HG03108 (cell line): ENCODE results near the gene SLC7A7.
"Not testable (repeated sequence)": the region's sequence is repeated elsewhere in the genome, so short reads cannot be mapped to it uniquely, and the experiment has no call there.

Experiments
- ATAC-seq: cut with Tn5 transposase; IDR thresholded peaks from one replicate; pipeline ENCODE4 v1.9.1; 2021; ENCODE audit warnings: moderate library complexity; ENCODE audit not compliant: unreplicated experiment

SLC7A7 gene

DNA sequence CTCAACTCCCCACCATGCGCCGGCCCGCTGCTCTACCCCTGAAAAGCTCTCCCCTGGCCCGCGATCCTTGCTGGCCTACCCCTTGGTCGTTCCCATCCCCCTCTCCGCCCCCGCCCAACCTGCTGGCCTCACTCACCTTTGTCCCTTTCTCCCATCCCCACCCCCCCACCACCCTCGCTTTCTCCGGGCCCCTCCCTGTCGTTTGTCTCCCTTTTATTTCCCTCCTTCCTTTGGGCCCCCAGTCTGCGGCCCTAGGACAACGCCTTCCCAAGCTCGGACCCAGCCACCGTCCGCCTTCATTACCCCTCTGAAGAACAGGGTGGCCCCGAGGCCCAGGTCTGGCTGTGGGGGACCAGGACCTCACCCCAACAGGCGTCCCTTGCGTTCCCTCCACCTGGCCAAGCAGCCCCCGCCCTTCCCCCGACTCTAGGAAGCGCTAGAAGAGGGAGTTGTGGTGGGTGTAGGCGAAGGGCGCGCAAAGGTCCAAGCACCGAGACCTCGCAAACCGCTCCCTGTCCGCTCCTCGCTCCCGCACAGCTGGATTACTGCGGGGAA lies 6.9 kb upstream of the SLC7A7 start:
- no peak for ATAC-seq

GRCh38 chr14:22821193-22822015 lies 6.2 kb upstream of the SLC7A7 start:
- ATAC-seq = no peak

DNA sequence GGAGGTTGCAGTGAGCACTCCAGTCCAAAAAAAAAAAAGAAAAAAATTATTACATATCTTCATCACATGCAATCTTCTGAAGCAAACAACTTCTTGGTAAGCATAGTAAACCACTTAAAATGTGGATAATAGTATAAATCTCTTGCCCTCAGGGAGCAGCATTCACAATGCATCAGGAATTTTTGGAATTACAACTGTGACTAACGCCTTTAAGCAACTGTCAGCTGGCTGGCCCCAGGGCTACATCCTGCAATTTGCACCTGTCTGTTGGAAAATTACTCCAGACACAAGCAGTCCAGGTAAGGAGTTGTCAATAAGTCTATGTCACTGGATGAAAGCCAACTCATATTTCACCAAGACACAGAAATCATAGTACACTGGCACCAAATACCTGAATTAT lies 5.5 kb upstream of the SLC7A7 start:
- no peak for ATAC-seq

DNA sequence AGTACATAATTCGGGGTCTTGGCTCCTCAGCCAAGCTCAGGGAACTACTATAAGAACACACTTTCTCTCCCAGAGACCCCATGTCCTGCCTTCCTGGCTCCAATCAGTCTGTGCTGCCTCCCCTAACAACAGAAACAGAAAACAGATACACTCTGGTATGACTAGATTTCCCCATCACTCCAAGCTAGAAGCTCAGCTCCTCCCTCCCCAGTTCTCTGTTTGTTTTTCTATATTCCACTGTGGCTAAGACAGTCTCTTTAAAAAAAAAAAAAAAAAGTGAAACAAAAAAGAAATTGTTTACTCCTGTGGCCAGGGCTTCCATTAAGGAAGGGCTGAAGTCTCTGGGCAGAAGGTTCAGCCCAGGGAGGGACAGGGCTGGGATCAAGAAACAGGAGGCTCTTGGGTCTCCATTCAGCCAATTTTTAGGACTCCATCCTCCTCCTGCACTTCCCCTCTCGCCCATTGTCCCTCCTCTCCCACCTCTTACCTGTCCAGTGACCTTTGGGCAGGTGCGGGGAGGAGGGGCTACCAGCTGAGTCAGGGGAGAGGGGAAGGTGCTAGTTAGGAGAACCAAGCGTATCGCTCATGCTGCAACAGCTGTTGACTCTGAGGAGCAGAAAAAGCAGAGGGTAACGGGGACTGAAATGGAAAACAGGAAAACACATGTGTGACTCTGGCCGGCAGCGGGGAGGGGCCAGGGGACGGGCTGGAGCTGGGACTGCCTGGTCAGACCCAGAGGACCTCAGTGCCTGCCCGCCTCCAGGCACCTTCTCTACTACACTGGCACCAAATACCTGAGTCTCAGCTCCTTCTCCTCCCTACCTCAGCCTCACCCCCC lies 4.1 kb upstream of the SLC7A7 start:
- no peak for ATAC-seq

DNA sequence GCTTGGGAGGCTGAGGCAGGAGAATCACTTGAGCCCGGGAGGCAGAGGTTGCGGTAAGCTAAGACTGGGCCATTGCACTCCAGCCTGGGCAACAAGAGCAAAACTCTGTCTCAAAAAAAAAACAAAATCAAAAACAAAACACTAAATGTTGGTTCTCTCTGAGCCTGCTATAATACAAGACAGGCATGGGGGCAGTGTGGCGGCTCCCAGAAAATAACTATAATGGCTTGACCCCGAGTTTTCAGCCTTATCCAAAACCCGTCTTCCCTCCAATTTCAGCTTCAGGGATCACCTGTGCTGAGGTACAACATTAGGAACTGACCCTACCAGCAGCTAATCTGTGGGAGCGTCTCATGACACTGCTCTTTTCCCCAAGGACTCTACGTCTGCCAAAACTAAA lies 862 bp downstream of the SLC7A7 start:
- ATAC-seq = no peak

GRCh38 chr14:22813145-22813544 lies 2.1 kb downstream of the SLC7A7 start:
- no peak for ATAC-seq

- no peak for ATAC-seq
Measured at GRCh38 chr14:22812744-22813143, 2.5 kb downstream of the SLC7A7 start.

DNA sequence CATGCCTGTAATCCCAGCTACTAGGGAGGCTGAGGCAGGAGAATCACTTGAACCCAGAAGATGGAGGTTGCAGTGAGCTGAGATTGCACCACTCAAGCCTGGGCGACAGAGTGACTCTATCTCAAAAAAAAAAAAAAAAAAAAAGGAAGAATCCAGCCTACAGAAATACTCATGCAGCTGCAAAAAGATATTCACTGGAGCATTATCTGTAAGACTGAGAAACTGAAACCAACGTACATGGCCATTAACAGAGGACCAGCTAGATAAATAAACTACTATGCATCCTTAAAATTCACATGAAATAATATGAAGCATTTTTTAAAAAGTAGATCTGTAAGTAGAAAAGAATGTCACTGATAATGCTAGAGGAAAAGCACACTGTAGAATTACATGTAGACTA lies 3.5 kb downstream of the SLC7A7 start:
- no peak for ATAC-seq

DNA sequence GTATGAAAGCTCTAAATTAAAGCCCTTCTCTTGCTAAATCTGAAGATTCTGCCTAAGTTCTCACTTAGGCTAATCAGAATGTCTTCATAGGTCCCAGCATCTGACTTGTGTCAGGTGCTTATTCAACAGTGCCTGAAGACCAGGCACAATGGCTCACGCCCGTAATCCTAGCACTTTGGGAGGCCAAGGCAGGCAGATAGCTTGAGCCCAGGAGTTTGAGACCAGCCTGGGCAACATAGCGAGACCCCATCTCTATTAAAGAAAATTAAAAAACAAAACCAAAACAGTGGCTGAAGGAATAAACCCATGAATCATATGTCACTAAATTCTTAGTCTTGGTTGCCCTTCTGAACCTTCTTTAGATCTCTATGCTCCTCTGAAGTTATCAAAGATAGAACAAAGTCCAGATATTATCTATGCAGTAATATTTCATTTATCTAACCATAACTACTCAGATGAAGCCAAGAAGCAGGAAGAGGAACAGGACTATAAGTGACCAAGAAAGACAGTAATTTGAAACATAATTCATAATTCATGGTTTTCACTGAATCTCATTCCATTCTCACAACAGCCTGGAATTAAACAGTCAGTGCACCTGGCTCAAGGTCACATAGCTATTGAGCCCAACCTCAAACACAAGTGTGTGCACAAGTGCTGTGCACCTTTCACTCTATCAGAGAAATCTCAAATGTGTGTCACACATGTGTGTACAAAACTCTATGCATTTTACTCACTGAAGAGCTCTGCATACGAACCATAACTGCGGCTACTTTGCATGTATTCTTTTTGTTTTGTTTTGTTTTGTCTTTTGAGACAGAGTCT lies 6.6 kb downstream of the SLC7A7 start:
- ATAC-seq = no peak

DNA sequence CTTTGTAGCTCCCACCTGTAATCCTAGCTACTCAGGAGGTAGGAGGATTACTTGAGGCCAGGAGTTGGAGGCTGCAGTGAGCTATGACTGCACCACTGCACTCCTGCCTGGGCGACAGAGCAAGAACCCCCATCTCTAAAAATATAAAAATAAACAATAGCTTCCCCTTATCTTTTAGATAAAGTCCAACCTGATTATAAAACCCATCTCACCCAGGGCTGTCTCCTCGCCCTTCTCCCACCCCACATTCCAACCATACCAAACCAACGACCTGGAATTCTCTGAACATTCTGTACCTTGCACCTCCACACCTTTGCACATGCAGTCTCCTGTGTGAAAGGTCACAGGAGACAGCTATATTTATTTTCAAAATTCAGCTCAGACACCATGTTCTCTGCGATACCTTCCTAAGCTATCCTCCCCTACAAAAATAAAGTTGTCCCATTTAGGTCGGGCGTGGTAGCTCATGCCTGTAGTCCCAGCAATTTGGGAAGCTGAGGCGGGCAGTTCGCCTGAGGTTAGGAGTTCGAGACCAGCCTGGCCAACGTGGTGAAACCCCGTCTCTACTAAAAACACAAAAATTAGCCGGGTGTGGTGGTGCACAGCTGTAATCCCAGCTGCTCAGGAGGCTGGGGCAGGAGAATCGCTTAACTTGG lies 7.7 kb downstream of the SLC7A7 start:
- ATAC-seq = no peak

GRCh38 chr14:22805235-22805634 lies 10.0 kb downstream of the SLC7A7 start:
- not testable (repeated sequence) for ATAC-seq

GRCh38 chr14:22803687-22803974 lies 11.6 kb downstream of the SLC7A7 start:
- ATAC-seq = no peak

DNA sequence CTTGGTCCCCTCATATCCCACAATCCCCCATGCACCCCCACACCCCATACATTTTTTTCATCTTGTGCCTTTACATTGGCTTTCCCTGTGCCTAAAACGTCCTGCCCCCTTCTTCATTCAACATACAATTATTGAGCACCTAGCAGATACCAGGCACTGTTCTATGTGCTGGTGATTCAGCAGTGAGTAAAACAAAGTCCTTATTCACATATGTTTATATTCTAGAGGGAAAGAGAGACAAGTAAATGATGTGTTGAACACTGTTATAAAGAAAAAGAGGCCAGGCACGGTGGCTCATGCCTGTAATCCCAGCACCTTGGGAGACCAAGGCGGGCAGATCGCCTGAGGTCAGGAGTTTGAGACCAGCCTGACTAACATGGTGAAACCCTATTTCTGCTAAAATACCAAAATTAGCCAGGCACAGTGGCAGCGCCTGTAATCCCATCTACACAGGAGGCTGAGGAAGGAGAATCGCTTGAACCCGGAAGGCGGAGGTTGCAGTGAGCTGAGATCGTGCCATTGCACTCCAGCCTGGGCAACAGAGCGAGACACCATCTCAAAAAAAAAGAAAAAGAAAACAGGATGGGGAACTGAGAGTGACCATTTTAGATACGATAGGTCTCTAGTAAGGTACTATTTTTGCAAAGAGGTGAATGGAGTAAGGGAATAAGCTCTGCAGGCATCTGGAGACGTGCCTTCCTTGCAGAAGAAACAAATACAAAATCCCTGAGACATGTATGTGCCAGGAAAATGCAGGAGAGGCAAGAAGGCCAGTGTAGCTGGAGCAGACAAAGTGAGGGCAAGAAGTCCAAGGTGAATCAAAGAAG lies 12.2 kb downstream of the SLC7A7 start:
- ATAC-seq = no peak

DNA sequence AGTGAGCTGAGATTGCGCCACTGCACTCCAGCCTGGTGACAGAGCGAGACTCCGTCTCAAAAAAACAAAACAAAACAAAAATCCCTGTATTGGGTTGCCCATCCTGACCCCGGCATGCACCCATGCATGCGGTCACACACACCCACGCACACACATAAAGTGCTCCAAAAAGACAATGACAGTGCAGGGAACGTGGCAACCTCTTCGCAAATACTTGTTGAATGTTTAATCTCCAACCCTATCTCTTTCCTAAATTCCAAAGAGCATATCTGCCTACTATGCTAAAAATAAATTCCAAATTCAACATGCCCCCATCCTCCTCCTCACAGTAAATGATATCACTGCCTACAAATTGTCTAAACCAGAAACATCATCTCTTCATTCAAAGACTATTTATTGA lies 13.5 kb downstream of the SLC7A7 start:
- no peak for ATAC-seq

DNA sequence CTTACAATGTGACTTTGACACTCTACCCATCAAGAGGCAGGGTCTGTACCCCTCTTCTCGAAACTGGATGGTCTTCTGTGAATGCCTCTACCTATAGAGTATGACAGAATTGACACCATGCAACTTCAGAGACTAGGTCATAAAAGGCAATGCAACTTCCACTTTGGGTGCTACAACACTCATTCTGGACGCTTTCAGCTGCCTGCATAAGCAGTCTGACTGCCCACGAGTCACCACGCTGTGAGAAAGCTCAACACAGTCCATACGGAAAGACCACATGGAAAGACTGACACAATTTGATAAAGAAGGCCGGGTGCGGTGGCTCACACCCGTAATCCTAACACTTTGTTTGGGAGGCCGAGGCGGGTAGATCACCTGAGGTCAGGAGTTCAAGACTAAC lies 14.9 kb downstream of the SLC7A7 start:
- ATAC-seq = no peak

GRCh38 chr14:22798528-22798927 lies 16.7 kb downstream of the SLC7A7 start:
- ATAC-seq = no peak

GRCh38 chr14:22797017-22797917 lies 18.0 kb downstream of the SLC7A7 start:
- no peak for ATAC-seq

GRCh38 chr14:22796087-22796707 lies 19.0 kb downstream of the SLC7A7 start:
- peak; percentile 63 for ATAC-seq
